C1 segment of cervical spinal cord (tissue), 14 donors: Measurements from ENCODE around the gene ATP8A2.
A peak's percentile ranks its signal among the peaks of the same experiment; 100 is the strongest.

ENCODE experiments used
- DNase-seq, 14 donors: peaks; one replicate each; lab custom pipeline; 2025; lab: John Stamatoyannopoulos, UW

Gene ATP8A2

GRCh38 chr13:25683662-25684370, 312.0 kb downstream of the ATP8A2 start:
- no peak for DNase-seq

- DNase-seq: no peak
These were observed 312.7 kb downstream of the ATP8A2 start for GRCh38 chr13:25684491-25684890.

- DNase-seq: no peak
These were observed 315.2 kb downstream of the ATP8A2 start for GRCh38 chr13:25686831-25687470.

- peak in 1 of 14 donors; percentile 72 for DNase-seq
These were observed 315.9 kb downstream of the ATP8A2 start for GRCh38 chr13:25687471-25688225.

- DNase-seq: no peak
These were observed 316.8 kb downstream of the ATP8A2 start for GRCh38 chr13:25688536-25688935.

GRCh38 chr13:25689539-25689938, 317.8 kb downstream of the ATP8A2 start:
- DNase-seq: no peak

GRCh38 chr13:25690582-25690981, 318.8 kb downstream of the ATP8A2 start:
- no peak for DNase-seq

GRCh38 chr13:25691654-25692053, 319.9 kb downstream of the ATP8A2 start:
- peak in 1 of 14 donors; percentile 49 for DNase-seq

- DNase-seq: no peak
These were observed 320.3 kb downstream of the ATP8A2 start for GRCh38 chr13:25692099-25692498.

GRCh38 chr13:25699056-25699455, 327.3 kb downstream of the ATP8A2 start:
- DNase-seq: no peak

- DNase-seq: no peak
These were observed 327.8 kb downstream of the ATP8A2 start for GRCh38 chr13:25699600-25699999.

GRCh38 chr13:25701304-25701703, 329.5 kb downstream of the ATP8A2 start:
- DNase-seq: no peak

GRCh38 chr13:25702386-25702785, 330.6 kb downstream of the ATP8A2 start:
- DNase-seq: no peak

GRCh38 chr13:25707726-25708125, 336.0 kb downstream of the ATP8A2 start:
- DNase-seq: no peak

- no peak for DNase-seq
These were observed 336.5 kb downstream of the ATP8A2 start for GRCh38 chr13:25708268-25708667.

- DNase-seq: no peak
These were observed 337.3 kb downstream of the ATP8A2 start for GRCh38 chr13:25709088-25709487.

- DNase-seq: no peak
These were observed 344.0 kb downstream of the ATP8A2 start for GRCh38 chr13:25715760-25716159.

- DNase-seq: peak in 1 of 14 donors; percentile 31
These were observed 346.0 kb downstream of the ATP8A2 start for GRCh38 chr13:25717666-25718197.

- no peak for DNase-seq
These were observed 347.9 kb downstream of the ATP8A2 start for GRCh38 chr13:25719666-25720065.

- no peak for DNase-seq
These were observed 351.1 kb downstream of the ATP8A2 start for GRCh38 chr13:25722893-25723292.

GRCh38 chr13:25725104-25725503, 353.3 kb downstream of the ATP8A2 start:
- DNase-seq: no peak

- DNase-seq: no peak
These were observed 355.5 kb downstream of the ATP8A2 start for GRCh38 chr13:25727250-25727649.
